GM19351 (cell line): Measurements from ENCODE around the gene RNASE8.
"Not testable (repeated sequence)": the region's sequence is repeated elsewhere in the genome, so short reads cannot be mapped to it uniquely, and the experiment has no call there.

Source experiments
- ATAC-seq: cut with Tn5 transposase; IDR thresholded peaks from one replicate; pipeline ENCODE4 v1.9.1; 2021; ENCODE audit warnings: mild to moderate bottlenecking, moderate library complexity; ENCODE audit not compliant: unreplicated experiment

RNASE8 gene

DNA sequence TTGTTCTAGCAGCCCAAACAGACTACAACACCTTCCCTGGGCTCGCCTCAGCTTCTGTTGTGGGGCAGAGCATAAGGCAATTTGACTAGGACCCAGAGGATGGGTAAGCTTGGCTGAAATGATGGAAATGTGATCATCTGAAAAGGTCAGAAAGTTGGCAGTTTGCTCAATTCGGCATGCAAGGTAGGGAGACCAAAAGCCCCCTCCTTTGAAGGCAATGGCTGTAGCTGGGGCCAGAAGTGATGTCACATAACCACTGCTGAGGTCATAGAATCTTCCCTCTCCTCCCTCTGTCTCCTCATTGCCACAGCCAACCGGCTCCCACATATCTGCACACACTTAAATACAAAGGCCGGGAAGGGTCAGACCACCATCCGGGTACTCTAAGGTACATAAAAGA is 27.7 kb upstream of the RNASE8 start, which contains the start of gene TPPP2:
Gene TPPP2 (plus strand): TSS at position 301 of the 400 bp plus-strand sequence. CDS start 365 bp downstream, outside the sequence.
- ATAC-seq, result no peak

DNA sequence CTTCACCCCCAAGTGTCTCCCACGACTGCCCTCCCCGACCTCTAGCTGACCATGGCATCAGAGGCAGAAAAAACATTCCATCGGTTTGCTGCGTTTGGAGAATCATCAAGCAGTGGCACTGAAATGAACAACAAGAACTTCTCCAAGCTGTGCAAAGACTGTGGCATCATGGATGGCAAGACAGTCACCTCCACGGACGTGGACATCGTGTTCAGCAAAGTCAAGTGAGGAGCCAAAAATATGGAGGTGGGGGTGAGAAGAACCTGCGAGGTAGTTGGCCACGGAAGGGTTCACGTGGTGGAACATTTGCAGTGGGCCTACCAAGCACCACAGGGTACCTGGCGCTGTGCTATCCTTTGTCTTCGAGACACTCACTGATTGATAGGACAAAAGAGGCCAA is 27.1 kb upstream of the RNASE8 start:
- ATAC-seq, result no peak

DNA sequence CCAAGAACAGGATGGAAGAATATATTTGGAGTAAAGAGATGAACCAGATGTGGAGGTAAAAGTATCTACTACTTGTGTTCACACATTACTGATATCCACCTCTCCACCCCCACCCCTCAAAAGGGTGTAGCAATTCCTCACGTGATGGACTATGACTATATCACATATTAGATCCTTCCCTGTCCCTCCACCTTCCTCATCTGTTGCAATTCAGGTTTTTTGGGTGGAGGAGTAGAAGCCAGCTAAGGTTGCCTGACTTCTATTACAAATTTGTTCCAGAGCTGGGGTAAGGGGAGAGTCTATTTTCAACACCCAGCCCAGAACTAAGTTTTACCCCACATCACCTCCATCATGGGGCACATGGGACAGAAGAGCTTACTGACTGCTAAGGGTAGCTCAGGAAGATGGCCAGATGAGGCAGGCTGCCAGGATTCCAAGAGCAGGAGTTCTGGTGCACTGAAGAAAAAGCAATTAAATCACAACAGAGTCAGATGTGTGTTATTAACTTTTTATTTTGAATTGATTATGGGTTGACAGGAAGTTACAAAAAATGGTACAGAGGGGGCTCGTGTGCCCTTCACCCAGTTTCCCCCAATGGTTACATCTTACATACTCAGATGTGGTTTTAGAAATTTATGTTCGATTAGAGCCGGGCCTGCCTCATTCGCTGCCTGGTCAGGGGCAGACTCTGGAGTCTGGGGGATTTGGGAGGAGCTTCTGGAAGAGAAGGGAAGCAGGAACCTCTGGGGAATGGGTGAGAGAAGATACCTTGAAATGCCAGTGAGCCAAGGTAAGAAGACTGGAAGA is 25.1 kb upstream of the RNASE8 start:
- ATAC-seq, result no peak

DNA sequence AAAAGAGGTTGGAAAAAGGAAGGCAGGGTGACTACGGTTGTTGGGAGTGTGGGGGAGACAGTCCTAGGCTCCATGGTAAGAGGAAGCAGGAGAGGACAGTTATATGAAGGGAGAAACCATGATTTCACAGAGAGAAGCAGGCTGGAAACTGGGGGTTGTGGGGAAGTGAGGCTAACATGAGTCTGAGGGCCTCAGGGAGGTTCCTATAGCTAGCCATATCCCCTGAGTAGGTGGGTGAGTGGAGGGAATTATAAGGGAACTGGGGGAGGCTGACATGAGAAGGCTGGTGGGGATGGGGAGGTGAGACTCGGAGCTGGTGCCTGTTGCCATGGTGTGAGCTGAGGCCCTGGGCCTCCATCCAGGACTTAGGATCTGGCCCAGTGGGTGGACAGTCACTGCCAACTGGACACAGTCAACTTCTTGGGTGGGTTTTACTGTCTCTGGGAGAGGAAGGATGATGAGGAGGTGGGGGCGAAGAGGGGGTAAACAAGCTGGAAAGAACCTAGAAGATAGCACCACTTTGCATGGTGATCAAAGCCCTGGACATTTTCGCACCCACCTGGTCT is 24.4 kb upstream of the RNASE8 start:
- no peak for ATAC-seq

DNA sequence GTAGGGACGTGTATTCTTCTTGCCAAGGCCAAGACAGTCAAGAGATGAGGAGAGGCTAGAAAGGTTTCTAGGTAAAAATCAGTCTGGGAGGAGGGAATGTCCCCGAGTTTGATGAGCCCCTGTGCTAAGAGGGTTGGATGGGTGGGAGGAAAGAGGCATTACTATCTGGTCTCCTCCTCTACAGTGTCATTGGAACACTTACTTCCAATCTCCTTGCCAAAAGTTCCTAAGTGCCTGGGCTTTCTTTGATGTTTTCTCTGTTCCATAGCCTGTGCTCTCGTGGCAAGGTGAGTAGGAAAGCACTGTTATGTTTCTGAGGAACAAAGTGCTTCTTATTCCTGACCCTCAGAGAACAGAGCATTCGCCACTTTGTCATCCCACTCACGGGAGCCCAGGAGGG is 22.9 kb upstream of the RNASE8 start, which contains the start of gene RNASE13:
Gene RNASE13 (minus strand): TSS at position 101 of the 400 bp plus-strand sequence. CDS start 519 bp downstream, outside the sequence.
- ATAC-seq, result no peak

DNA sequence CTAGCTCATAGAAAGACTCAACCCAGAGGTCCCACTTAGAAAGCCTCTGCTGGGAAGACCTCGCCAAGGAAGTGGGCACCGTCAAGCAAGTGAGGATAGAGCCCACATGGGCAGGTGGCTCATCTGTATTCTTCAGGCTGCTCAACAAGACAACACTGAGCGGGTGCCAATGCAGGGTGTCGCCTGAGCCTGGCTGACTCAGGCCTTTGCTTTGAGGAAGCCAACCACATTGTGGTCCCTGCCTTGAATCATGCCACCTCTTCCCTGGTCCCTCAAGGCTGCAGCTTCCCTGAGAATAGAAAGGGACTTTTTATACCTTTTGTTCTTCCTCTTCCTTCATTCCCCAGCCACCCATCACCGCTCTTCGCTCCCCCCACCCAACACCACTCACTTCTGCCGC is 20.9 kb upstream of the RNASE8 start:
- ATAC-seq, result no peak

DNA sequence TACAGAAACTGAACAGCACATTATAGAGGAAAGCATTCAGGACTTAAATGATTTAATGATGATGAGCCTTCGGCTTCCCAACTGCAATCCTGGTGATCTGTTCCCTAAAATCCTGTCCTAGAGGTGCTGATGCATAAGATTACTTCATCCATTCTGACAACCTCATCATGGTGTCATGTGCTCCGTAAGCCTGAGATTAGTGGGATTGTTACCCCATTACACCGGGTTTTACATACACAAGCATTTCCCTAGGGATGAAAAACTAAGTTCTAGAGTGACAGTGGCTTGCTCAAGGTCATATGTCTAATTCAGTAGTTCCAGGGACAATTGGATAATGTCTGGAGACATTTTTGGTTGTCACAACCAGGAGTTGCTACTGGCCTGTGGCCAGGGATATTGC is 20.5 kb upstream of the RNASE8 start:
- ATAC-seq, result no peak

DNA sequence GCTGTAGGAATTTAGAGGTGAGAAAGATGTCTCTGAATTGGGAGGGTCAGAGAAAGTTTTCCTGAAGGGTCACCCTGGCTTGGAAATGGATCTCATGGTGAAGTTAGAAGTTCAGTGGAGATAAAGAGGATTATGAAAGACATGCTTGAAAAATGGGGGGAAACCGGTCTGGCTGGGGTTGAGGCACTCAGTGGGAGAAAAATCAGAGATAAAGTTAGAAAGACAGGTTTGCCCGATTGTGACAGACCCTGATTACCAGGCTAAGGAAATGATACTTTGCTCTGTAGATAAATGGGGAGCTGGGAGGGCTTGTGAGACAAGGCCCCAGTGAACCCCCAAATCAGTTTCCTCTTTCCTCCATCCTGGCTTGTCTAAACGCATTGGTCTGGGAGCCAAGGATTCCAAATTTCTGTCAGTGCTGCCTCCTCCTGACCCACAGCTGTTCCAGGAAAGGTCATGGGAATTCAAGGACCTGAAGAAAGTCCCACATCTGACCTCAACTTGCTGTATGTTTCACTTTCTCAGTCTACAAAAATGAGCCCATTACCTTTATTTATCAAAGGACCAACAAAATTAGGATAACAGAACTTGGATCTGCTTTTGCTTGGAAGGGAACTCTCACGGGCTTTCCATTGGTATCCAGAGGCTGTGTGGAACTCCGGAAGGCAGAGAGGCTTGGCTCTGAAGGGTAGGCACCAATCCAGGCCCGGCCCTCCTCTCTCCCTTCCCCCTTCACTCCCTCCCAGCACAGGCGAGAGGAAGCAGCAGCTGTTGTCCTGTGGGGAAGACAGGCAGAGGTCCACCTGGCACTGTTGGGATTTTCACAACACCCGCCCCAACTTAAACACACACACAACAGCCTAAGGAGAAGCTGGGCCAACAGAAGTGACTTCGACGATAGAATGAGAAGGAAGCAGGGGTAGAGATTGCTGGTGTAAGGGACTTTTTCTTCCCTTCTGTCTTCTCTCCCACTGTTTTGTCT is 18.9 kb upstream of the RNASE8 start:
- no peak for ATAC-seq

DNA sequence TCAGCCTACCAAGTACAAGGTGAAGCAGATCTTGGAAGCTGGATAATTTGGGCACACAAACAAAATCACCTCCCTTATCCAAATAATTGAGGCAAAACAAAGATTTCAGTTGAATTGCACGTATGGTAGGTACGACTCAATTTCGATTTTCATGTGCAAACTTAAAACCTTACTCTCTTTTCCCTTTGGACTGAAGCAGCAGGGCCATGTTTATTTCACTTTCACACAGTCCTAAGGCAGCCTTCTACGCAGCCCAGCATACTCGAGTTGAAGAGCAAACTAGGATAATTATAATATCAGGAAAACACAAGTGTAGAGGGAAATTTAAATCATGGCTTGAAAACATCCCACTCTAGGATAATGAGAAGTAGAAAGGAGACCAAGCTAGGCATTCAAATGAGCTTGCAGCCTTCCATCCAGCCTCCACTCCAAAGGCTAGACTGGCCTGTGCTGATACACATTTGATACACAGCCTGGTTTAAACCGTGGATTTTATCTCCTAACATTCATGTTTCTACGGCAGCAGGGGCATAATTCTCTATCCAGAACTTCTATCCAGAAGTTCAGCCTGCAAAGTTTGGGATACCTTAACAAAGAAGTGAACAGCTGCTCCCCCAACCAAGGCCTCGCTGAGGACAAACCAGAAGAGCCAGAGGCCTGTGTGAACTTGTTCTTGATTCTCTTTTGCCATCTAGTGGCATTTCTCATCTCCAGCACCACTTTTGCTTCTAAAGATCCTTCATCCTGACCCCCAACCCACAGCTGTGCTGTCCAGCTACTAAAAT is 17.8 kb upstream of the RNASE8 start:
- ATAC-seq, result no peak

DNA sequence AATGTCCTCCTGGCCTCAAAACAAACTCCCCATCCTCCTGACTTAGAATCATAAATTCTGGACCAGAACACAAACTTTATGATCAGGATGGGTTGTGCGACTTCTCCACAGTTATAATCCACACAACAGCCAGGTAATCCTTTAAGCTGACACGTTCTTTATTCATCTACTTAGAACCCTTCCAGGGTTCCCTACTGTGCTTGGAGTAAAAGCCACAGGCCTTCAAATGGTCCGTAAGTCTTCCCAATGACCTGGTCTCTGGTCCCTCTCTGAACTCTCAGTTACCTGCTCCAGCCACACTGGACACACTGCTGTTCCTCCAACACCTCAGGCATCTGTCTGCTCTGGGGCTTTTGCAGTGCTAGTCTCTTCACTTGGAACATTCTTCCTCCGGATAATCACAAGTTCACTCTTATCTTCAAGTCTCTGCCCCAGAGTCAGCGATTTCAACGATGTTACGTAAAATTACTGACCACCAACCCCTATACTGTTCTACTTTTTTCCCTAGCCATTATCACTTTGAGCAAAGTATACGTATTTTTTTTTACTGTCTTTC is 17.2 kb upstream of the RNASE8 start:
- ATAC-seq, result no peak

DNA sequence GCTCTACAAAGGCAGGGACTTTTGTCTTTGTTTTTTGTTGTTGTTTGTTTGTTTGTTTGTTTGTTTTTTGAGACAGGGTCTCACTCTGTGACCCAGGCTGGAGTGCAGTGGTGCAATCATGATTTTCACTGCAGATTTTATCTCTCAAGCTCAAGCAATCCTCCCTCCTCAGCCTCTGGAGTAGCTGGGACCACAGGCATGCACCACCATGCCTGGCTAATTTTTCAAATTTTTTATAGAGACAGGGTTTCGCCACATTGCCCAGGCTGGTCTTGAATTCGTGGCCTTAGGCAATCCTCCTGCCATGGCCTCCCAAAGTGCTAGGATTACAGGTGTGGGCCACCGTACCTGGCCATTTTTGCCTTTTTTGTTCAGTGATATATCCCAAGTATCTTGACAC is 16.7 kb upstream of the RNASE8 start:
- not testable (repeated sequence) for ATAC-seq

DNA sequence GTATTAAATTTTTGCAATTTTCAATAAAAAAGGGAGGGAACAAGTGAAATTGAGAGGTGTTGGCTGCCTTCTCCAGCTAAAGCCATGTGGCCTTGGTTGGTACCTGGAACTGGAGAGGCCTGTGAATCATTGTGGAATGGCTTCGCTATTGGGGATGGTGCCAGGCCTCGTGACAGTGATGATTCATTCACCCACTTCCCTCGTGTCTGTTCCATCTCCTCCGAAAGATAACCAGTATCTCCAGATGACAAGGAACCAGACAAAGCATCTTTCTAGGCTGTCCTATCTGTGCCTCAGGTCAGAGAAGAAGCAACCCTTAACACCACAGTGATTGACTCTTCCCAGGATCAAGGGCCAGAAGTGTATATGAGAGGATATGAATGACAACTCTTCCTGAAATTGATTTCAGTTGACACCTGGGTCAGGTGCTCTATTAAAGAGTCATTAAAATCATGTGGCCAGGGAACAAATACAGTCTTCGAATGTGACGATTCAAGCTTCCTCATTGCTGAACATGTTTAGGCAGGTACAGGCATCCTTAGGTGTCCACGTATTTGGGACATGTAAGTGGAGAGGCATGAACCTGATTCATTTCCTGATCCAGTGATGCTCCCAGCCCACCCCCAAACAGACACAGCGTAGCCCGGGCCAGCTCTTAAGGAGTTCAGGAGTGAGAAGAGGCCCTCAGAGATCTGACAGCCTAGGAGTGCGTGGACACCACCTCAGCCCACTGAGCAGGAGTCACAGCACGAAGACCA is 15.8 kb upstream of the RNASE8 start, which contains the start of gene RNASE7:
Gene RNASE7 (plus strand): TSS at position 687 of the 758 bp plus-strand sequence. CDS start 631 bp downstream, outside the sequence.
- no peak for ATAC-seq

DNA sequence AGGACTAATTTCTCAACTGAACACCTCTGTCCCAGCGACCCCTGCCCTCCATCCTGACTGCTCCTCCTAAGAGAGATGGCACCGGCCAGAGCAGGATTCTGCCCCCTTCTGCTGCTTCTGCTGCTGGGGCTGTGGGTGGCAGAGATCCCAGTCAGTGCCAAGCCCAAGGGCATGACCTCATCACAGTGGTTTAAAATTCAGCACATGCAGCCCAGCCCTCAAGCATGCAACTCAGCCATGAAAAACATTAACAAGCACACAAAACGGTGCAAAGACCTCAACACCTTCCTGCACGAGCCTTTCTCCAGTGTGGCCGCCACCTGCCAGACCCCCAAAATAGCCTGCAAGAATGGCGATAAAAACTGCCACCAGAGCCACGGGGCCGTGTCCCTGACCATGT is 14.7 kb upstream of the RNASE8 start:
- ATAC-seq, result no peak

DNA sequence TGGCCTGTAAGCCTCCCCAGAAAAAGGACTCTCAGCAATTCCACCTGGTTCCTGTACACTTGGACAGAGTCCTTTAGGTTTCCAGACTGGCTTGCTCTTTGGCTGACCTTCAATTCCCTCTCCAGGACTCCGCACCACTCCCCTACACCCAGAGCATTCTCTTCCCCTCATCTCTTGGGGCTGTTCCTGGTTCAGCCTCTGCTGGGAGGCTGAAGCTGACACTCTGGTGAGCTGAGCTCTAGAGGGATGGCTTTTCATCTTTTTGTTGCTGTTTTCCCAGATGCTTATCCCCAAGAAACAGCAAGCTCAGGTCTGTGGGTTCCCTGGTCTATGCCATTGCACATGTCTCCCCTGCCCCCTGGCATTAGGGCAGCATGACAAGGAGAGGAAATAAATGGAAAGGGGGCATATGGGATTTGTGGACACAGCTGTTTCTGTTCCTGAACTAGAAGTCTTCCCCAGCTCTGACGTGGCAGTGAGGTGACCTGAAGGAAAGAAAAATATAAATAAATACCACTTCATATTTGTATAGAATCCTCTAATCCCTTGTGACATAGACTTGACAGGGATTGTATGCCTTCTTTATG is 14.1 kb upstream of the RNASE8 start:
- no peak for ATAC-seq

DNA sequence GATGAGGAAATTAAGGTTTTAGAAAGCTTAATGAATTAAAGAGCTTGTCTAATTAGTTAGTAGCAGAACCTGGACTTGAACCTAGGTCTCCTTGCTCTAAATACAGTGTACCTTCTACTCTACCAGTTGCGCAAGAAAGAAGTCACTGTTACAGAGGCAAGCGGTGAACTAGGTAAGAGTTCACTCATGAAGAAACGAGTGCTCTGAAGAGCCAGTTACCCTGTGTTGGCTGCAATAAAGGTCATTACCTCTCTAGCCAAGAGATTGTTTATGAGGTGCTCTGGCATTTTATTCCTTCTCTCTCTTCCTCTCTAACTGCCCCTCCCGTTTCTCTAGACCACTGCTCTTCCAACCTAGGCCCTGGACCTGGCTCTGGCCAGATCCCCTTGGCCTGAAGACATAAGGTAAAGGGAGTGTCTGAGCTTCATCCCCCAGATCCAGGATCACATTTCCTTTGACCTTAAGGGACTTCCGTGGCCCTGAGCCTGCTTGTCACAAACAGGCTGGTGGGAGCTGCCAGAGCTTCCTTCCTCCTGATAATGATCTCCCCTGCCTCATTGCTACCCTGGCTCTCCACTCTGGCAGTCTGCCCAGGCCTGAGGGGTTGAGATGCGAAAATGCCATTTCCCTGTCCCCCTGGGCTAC is 13.5 kb upstream of the RNASE8 start:
- no peak for ATAC-seq

DNA sequence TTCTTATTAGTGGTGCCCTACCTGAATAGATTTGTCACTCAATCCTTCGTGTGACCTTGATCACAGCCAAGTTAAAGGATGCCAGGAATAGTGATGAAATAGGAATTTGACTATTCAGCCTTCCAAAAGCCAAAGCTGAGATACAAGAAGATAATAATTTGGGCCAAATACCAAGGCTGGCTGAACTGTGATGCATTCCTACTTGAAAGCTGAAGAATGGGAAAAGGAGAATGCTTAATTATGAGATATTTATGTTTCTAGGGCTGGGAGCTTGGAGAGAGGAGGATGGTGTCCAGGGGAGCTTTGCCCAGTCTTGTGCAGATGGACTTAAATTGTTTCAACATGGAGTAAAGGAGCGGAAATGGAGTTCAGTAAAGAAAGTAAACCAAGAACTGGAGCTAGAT is 10.2 kb upstream of the RNASE8 start:
- no peak for ATAC-seq

DNA sequence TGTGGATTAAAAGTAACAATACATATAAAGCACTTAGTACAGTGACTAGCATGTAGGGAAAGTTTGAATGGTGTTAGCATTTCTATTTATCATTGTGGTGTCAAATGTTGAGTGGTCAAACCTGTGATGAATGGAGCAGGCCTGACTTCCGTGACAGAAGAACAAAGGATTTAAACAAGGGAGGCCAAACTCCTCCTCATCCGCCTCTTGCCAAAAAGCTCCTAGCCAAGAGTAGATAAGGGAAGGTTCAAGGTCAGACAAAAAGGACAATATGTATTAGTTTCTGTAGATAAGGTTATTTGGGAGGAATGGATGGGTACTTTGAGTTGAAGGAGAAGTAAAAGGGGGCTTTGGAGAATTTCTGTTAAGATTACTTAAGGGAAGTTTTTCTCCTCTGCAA is 9.0 kb upstream of the RNASE8 start:
- ATAC-seq, result no peak

DNA sequence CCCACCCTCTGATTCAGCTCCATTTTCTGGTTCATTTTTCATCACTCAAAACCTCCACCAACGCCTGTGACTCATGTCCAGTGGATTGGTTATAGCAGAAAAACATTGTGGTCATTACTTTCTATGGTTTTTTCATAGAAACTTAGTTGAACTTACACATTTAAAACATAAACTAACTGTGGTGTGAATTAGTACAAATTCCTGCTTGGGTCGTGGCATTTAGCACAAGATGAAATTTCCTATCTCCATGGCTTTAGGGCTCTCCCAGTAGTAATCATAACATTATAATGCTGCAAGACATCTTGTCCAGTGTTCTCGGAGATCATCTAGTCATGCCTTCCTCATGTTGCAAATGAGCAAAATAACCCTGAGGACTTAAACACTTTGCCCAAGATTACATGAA is 8.3 kb upstream of the RNASE8 start:
- ATAC-seq, result no peak
